ENCODE measurements around the gene ANKS3. TPM values are rescaled to one million over a fixed set of nuclear protein-coding genes. Genes with fewer than 3 reads are reported as not detected.

ANKS3 gene
- total RNA-seq, 5 donors from 2014 or later (not counting 1 experiment from before 2014, with no cell fraction given) = 24.2 to 37.1 (median 32.2) TPM

GRCh38 chr16:4748682-4749411 lies 14.8 kb upstream of the ANKS3 start:
- no peaks in the 10 kb centered on the region for H3K27me3 ChIP-seq (replicated peaks in 1 of 2; ENCODE audit: control insufficient read depth in 2 of 2, extremely low read depth in 1 of 2, insufficient read depth in 2 of 2, low read length in 1 of 2)
- H3K4me3 ChIP-seq (ENCODE audit: control insufficient read depth in 1 of 2, extremely low read depth in 1 of 2, low read length in 1 of 2) = no peak overlapping the region
- no peak overlapping the region for H3K27ac ChIP-seq (ENCODE audit: low read length)
- CTCF ChIA-PET = no interaction called here
- Mint-ChIP-seq H3K4me1 (peaks cover 16 to 21% (median 18%) of the 10 kb centered on the region in 3 donors), H3K9me3 (no peaks in the 10 kb centered on the region), H3K27ac (peak overlapping the region; percentile 20 to 82), H3K36me3 (peaks cover 12% of the 10 kb centered on the region), H3K4me3 (peak overlapping the region in 1 of 3 donors; percentile 79), H3K27me3 (no peaks in the 10 kb centered on the region)
- WGBS (ENCODE audit: insufficient coverage) = 92% methylated on average over 9 of the region's 16 CpGs
- no peak for DNase-seq
- ATAC-seq (replicated peaks in 1 of 4) = no peak
- POLR2A ChIA-PET = no interaction called here
- no peaks in the 10 kb centered on the region for H3K9me3 ChIP-seq
- H3K4me1 ChIP-seq (ENCODE audit: control insufficient read depth in 1 of 2, extremely low read depth in 1 of 2, insufficient read depth in 2 of 2, low read length in 2 of 2) = peaks cover 0 to 25% of the 10 kb centered on the region in 2 experiments
- peaks cover 11 to 33% of the 10 kb centered on the region in 2 donors for H3K36me3 ChIP-seq (ENCODE audit: control insufficient read depth in 2 of 2, extremely low read depth in 1 of 2, insufficient read depth in 1 of 2, low read length in 1 of 2)

DNA sequence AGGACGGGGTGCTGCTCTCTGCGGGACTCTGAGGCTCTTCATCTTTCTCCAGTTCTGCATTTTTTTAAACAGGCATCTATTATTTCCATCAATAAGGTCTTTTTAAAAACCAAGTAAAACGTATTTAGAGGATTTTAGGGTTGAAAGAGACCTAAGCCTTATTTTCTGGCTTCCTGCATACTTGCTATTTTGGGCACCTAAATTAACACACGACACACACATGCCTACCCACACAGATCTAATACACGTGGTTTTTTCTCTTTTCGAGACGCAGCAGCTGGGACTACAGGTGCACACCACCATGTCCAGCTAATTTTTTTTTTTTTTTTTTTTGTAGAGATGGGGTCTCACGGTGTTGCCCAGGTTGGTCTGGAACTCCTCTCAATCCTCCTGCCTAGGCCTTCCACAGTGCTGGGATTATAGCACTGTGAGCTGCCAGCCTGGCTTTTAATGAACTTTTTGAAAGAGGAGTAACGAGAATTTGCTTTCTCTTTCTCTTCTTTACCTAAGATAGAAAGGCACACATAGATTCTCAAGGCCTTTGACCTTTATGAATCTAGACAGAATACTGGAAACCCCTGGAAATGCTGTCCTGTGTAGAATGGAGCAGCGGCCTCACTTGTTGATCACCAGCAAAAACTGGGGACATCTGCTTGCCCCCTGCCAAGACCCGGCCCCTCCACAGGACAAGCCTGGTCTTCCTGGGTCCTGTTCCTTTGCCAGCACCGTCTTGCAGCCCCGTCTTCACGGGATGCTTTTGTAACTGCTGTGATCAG lies 14.0 kb upstream of the ANKS3 start:
- H3K9me3 ChIP-seq = no peaks in the 10 kb centered on the region
- Mint-ChIP-seq H3K9me3 (no peaks in the 10 kb centered on the region), H3K36me3 (peaks cover 9% of the 10 kb centered on the region), H3K27me3 (no peaks in the 10 kb centered on the region), H3K4me3 (peak overlapping the region; percentile 13 to 79 (median 39)), H3K4me1 (peaks cover 21 to 24% (median 22%) of the 10 kb centered on the region in 3 donors), H3K27ac (peak overlapping the region; percentile 20 to 82)
- WGBS (ENCODE audit: insufficient coverage) = 85% methylated on average over 4 of the region's 14 CpGs
- peaks cover 11 to 27% of the 10 kb centered on the region in 2 donors for H3K36me3 ChIP-seq (ENCODE audit: control insufficient read depth in 2 of 2, extremely low read depth in 1 of 2, insufficient read depth in 1 of 2, low read length in 1 of 2)
- CTCF ChIA-PET = no interaction called here
- ATAC-seq (replicated peaks in 1 of 4) (peak in 3 of 4 experiments; percentile 36 to 80 (median 48)), DNase-seq (no peak)
- H3K4me3 ChIP-seq (ENCODE audit: control insufficient read depth in 1 of 2, extremely low read depth in 1 of 2, low read length in 1 of 2) = no peak overlapping the region
- peaks cover 0 to 5% of the 10 kb centered on the region in 2 experiments for H3K27me3 ChIP-seq (replicated peaks in 1 of 2; ENCODE audit: control insufficient read depth in 2 of 2, extremely low read depth in 1 of 2, insufficient read depth in 2 of 2, low read length in 1 of 2)
- POLR2A ChIA-PET = interaction anchor here in 1 of 2 donors (0.6 to 1.5 kb wide), 2 partner anchors 14 to 76 kb away, joined by 3 read pairs; partner anchors contain the start of gene DNAAF8
- H3K4me1 ChIP-seq (ENCODE audit: control insufficient read depth in 1 of 2, extremely low read depth in 1 of 2, insufficient read depth in 2 of 2, low read length in 2 of 2) = peaks cover 0 to 31% of the 10 kb centered on the region in 2 experiments
- H3K27ac ChIP-seq (ENCODE audit: low read length) = peak overlapping the region; percentile 41

DNA sequence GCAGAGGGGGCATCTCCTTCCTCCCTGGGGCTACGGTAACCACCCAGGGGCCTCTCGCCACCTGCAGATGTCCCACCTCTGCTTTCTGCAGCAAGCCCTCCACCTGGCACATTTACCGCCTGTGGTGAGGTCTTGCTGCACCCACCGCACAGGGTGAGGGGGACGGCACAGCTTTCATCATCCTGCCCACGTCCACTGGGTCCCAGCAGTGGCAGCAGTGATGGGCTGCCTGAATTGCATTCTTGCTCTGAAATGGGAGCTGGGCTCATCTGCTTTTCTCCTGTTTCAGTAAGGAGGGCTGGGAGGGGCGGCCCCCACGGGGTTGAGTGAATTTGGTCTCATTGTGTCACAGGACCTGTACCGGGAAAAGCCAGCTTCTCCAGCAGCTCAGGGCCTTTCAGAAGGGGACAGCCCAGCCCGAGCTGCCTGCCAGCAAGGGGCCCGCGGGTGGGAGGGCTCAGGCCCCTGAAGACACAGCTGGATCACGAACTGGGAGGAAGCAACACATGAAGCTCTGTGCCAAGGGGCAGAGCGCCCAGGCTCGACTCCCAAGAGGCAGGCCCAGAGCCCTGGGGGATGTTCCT lies 13.0 kb upstream of the ANKS3 start:
- Histone ChIP-seq H3K27me3 (replicated peaks in 1 of 2; ENCODE audit: control insufficient read depth in 2 of 2, extremely low read depth in 1 of 2, insufficient read depth in 2 of 2, low read length in 1 of 2) (peaks cover 0 to 6% of the 10 kb centered on the region in 2 experiments), H3K4me1 (ENCODE audit: control insufficient read depth in 1 of 2, extremely low read depth in 1 of 2, insufficient read depth in 2 of 2, low read length in 2 of 2) (peaks cover 0 to 33% of the 10 kb centered on the region in 2 experiments), H3K36me3 (ENCODE audit: control insufficient read depth in 2 of 2, extremely low read depth in 1 of 2, insufficient read depth in 1 of 2, low read length in 1 of 2) (peaks cover 6 to 17% of the 10 kb centered on the region in 2 donors), H3K4me3 (ENCODE audit: control insufficient read depth in 1 of 2, extremely low read depth in 1 of 2, low read length in 1 of 2) (no peak overlapping the region), H3K27ac (ENCODE audit: low read length) (peak overlapping the region; percentile 41), H3K9me3 (no peaks in the 10 kb centered on the region)
- DNase-seq (no peak), ATAC-seq (replicated peaks in 1 of 4) (peak in 3 of 4 experiments; percentile 16 to 32 (median 18))
- Mint-ChIP-seq H3K36me3 (peaks cover 8% of the 10 kb centered on the region), H3K27me3 (no peaks in the 10 kb centered on the region), H3K4me3 (peak overlapping the region in 1 of 3 donors; percentile 79), H3K4me1 (peaks cover 21 to 29% (median 26%) of the 10 kb centered on the region in 3 donors), H3K27ac (peak overlapping the region in 1 of 2 donors; percentile 34), H3K9me3 (no peaks in the 10 kb centered on the region)
- ChIA-PET POLR2A (interaction anchor here (0.6 to 1.5 kb wide), 2 partner anchors 12 to 13 kb away, joined by 3 read pairs; partner anchors contain the start of genes DNAAF8 (in 2 of the 2) and ANKS3 (in 1 of the 2)), CTCF (no interaction called here)
- 62% methylated on average over 15 of the region's 15 CpGs for WGBS (ENCODE audit: insufficient coverage)

GRCh38 chr16:4746215-4746614 lies 12.1 kb upstream of the ANKS3 start:
- ATAC-seq (replicated peaks in 1 of 4) (no peak), DNase-seq (no peak)
- no peak overlapping the region for H3K27ac Mint-ChIP-seq
- no peak overlapping the region for H3K4me3 ChIP-seq (ENCODE audit: control insufficient read depth in 1 of 2, extremely low read depth in 1 of 2, low read length in 1 of 2)
- H3K36me3 ChIP-seq (ENCODE audit: control insufficient read depth in 2 of 2, extremely low read depth in 1 of 2, insufficient read depth in 1 of 2, low read length in 1 of 2) = peaks cover 5 to 9% of the 10 kb centered on the region in 2 donors
- no peak overlapping the region for H3K27ac ChIP-seq (ENCODE audit: low read length)
- ChIA-PET CTCF (no interaction called here), POLR2A (interaction anchor here in 1 of 2 donors (1.5 kb wide), 1 partner anchor 12 kb away, joined by 3 read pairs; the partner anchor contains the start of gene DNAAF8)
- peaks cover 3% of the 10 kb centered on the region for H3K36me3 Mint-ChIP-seq
- peaks cover 21 to 29% (median 26%) of the 10 kb centered on the region in 3 donors for H3K4me1 Mint-ChIP-seq
- peaks cover 0 to 6% of the 10 kb centered on the region in 2 experiments for H3K27me3 ChIP-seq (replicated peaks in 1 of 2; ENCODE audit: control insufficient read depth in 2 of 2, extremely low read depth in 1 of 2, insufficient read depth in 2 of 2, low read length in 1 of 2)
- H3K4me3 Mint-ChIP-seq = no peak overlapping the region
- no peaks in the 10 kb centered on the region for H3K27me3 Mint-ChIP-seq
- no peaks in the 10 kb centered on the region for H3K9me3 ChIP-seq
- peaks cover 0 to 33% of the 10 kb centered on the region in 2 experiments for H3K4me1 ChIP-seq (ENCODE audit: control insufficient read depth in 1 of 2, extremely low read depth in 1 of 2, insufficient read depth in 2 of 2, low read length in 2 of 2)
- no peaks in the 10 kb centered on the region for H3K9me3 Mint-ChIP-seq
- WGBS (ENCODE audit: insufficient coverage) = 94% methylated on average over 3 of the region's 8 CpGs

GRCh38 chr16:4745274-4745569 lies 11.2 kb upstream of the ANKS3 start:
- Histone ChIP-seq H3K27ac (ENCODE audit: low read length) (no peak overlapping the region), H3K9me3 (no peaks in the 10 kb centered on the region), H3K27me3 (replicated peaks in 1 of 2; ENCODE audit: control insufficient read depth in 2 of 2, extremely low read depth in 1 of 2, insufficient read depth in 2 of 2, low read length in 1 of 2) (peaks cover 0 to 12% of the 10 kb centered on the region in 2 experiments), H3K36me3 (ENCODE audit: control insufficient read depth in 2 of 2, extremely low read depth in 1 of 2, insufficient read depth in 1 of 2, low read length in 1 of 2) (peaks cover 4% of the 10 kb centered on the region in 2 donors), H3K4me1 (ENCODE audit: control insufficient read depth in 1 of 2, extremely low read depth in 1 of 2, insufficient read depth in 2 of 2, low read length in 2 of 2) (peaks cover 0 to 33% of the 10 kb centered on the region in 2 experiments), H3K4me3 (ENCODE audit: control insufficient read depth in 1 of 2, extremely low read depth in 1 of 2, low read length in 1 of 2) (no peak overlapping the region)
- DNase-seq (no peak), ATAC-seq (replicated peaks in 1 of 4) (no peak)
- Mint-ChIP-seq H3K4me3 (no peak overlapping the region), H3K27me3 (no peaks in the 10 kb centered on the region), H3K36me3 (no peaks in the 10 kb centered on the region), H3K9me3 (no peaks in the 10 kb centered on the region), H3K27ac (no peak overlapping the region), H3K4me1 (peaks cover 21 to 29% (median 26%) of the 10 kb centered on the region in 3 donors)
- 100% methylated on average over 1 of the region's 3 CpGs for WGBS (ENCODE audit: insufficient coverage)
- POLR2A ChIA-PET = no interaction called here
- CTCF ChIA-PET = interaction anchor here in 1 of 2 donors (0.7 kb wide), 1 partner anchor 23 kb away, joined by 4 read pairs; no protein-coding TSS in a partner anchor
